ENCODE results near the gene MYO7A.

Gene MYO7A

DNA sequence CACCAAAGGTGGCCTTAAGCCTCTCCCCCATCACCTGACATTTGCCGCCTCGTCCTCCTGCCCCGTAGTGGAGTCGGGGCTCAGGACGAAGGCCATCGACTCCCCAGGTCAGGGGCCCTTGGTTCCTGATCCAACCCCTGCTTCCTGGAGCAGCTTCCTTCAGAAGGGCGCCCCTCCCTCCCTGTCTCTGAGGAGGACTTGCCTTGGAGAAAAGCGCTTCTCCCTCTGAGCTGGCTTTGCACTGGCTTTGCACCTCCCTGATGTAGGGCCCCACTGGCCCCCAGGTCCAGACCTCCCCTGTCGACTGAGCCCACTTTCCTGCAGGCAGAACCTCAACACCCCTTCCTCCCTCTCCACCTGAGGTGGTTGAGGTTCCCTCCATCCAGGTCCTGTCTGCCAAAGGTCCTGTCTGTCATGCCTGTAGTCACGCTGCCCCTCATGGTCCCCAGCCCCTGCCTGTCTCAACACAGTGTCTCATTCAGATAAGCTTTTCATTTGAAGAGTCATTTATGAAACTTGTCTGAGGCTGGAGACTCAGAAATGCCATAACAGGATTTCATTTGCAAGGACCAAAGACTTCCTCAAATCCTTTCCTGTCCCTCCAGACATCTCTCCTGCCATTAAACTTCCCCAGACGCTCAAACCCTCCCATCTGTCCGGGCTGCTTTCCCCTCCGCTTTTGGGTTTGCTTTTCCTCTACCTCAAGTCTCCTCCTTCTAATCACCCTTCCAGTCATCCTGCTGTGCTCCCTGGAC, 78.4 kb downstream of the MYO7A start:
- no peak overlapping the region for H3K4me3 ChIP-seq (ENCODE audit: low read length, poor library complexity, severe bottlenecking)
- H3K27me3 ChIP-seq (ENCODE audit: insufficient read depth, low read length, poor library complexity, severe bottlenecking), result no peaks in the 10 kb centered on the region
- H3K9ac ChIP-seq (ENCODE audit: low read depth, low read length, poor library complexity, severe bottlenecking), result no peak overlapping the region
- H3K4me2 ChIP-seq (ENCODE audit: low read depth, low read length, poor library complexity, severe bottlenecking), result no peak overlapping the region
- TF ChIP-seq, protein P1, sequence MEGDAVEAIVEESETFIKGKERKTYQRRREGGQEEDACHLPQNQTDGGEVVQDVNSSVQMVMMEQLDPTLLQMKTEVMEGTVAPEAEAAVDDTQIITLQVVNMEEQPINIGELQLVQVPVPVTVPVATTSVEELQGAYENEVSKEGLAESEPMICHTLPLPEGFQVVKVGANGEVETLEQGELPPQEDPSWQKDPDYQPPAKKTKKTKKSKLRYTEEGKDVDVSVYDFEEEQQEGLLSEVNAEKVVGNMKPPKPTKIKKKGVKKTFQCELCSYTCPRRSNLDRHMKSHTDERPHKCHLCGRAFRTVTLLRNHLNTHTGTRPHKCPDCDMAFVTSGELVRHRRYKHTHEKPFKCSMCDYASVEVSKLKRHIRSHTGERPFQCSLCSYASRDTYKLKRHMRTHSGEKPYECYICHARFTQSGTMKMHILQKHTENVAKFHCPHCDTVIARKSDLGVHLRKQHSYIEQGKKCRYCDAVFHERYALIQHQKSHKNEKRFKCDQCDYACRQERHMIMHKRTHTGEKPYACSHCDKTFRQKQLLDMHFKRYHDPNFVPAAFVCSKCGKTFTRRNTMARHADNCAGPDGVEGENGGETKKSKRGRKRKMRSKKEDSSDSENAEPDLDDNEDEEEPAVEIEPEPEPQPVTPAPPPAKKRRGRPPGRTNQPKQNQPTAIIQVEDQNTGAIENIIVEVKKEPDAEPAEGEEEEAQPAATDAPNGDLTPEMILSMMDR (conservative IDR thresholded peaks at IDR 0.05; ENCODE audit: low read length), result no peak
- no peak for TF ChIP-seq EZH2phosphoT487 (IDR thresholded peaks at IDR 0.05; ENCODE audit: borderline replicate concordance)
- H2AFZ ChIP-seq (ENCODE audit: low read length), result no peak overlapping the region; the same call in 1 of the 2 replicates
- H3K9me3 ChIP-seq (ENCODE audit: insufficient read depth, low read depth, low read length), result no peaks in the 10 kb centered on the region
- no peaks in the 10 kb centered on the region for H3F3A ChIP-seq (ENCODE audit: low read depth)
- H3K9me2 ChIP-seq (replicated peaks; ENCODE audit: low read depth, low read length), result no peaks in the 10 kb centered on the region
- peaks cover 3% of the 10 kb centered on the region for H3K4me1 ChIP-seq (ENCODE audit: insufficient read depth, low read length, poor library complexity, severe bottlenecking)
- no peaks in the 10 kb centered on the region for H3K79me2 ChIP-seq (ENCODE audit: insufficient read depth, low read length)
- H3K36me3 ChIP-seq (ENCODE audit: insufficient read depth, low read length), result no peaks in the 10 kb centered on the region
- H4K20me1 ChIP-seq (ENCODE audit: insufficient read depth, low read length, poor library complexity, severe bottlenecking), result no peaks in the 10 kb centered on the region

DNA sequence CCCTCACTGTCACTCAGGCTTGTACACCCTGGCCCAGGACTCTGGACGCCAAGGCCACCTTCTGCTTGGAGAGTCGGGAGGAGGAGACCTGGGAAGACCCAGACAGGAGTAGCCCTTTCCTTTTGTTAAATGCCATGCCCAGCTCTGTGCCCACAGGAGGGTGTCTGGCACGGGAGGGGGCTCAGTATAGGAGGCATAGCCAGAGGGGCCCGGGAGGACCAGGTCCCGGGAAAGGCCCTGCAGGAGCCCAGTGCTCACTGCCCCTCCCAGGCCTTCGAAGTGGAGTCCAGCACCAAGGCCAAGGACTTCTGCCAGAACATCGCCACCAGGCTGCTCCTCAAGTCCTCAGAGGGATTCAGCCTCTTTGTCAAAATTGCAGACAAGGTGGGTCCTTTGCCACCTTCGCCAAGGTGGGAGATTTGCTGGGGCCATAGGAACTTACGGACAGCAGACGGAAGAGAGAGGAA, 79.0 kb downstream of the MYO7A start:
- Histone ChIP-seq H3K4me1 (ENCODE audit: insufficient read depth, low read length, poor library complexity, severe bottlenecking) (peaks cover 3% of the 10 kb centered on the region), H3K4me2 (ENCODE audit: low read depth, low read length, poor library complexity, severe bottlenecking) (no peak overlapping the region), H4K20me1 (ENCODE audit: insufficient read depth, low read length, poor library complexity, severe bottlenecking) (no peaks in the 10 kb centered on the region), H3K9me2 (replicated peaks; ENCODE audit: low read depth, low read length) (no peaks in the 10 kb centered on the region), H3K9me3 (ENCODE audit: insufficient read depth, low read depth, low read length) (no peaks in the 10 kb centered on the region), H2AFZ (ENCODE audit: low read length) (no peak overlapping the region), H3K27me3 (ENCODE audit: insufficient read depth, low read length, poor library complexity, severe bottlenecking) (no peaks in the 10 kb centered on the region), H3K36me3 (ENCODE audit: insufficient read depth, low read length) (no peaks in the 10 kb centered on the region), H3F3A (ENCODE audit: low read depth) (no peaks in the 10 kb centered on the region), H3K79me2 (ENCODE audit: insufficient read depth, low read length) (no peaks in the 10 kb centered on the region), H3K4me3 (ENCODE audit: low read length, poor library complexity, severe bottlenecking) (no peak overlapping the region), H3K9ac (ENCODE audit: low read depth, low read length, poor library complexity, severe bottlenecking) (no peak overlapping the region)
- TF ChIP-seq, protein P1 (conservative IDR thresholded peaks at IDR 0.05; ENCODE audit: low read length), result no peak
- no peak for TF ChIP-seq EZH2phosphoT487 (IDR thresholded peaks at IDR 0.05; ENCODE audit: borderline replicate concordance)

DNA sequence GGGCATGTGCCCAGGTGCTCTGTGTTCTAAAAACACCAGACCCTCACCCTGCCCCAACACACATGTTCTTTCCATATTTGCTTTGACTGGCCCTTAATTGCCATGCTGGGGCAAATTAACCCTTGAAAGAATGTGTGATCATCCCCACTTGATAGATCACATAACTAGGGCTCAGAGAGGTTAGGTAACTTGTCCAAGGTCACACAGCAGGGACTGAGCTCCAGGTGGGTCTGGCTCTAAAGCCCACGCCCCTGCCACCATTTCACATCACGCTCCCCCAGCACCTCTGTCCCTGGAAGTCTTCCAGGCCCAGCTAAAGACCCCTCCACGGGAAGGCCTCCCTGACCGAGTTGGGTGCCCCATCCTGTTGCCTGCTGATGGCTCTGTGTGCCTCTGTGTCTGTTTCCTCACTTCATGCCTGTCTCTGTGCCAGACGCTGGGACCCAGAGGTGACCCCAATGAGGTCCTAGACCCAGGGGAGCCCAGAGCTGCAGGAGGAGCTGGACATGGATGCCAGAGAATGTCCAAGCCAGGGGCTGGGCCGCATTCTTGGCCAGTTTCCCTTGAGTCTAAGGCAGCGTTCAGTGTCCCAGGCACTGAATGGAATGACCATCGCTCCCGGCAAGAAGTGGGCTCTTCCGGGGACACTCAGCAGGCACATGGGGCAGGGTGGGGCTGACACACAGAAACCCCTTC, 79.7 kb downstream of the MYO7A start:
- peaks cover 3% of the 10 kb centered on the region for H3K4me1 ChIP-seq (ENCODE audit: insufficient read depth, low read length, poor library complexity, severe bottlenecking)

More for the DNA sequence above, 79.7 kb downstream of the MYO7A start:
- no peaks in the 10 kb centered on the region for H3K36me3 ChIP-seq (ENCODE audit: insufficient read depth, low read length)
- no peaks in the 10 kb centered on the region for H4K20me1 ChIP-seq (ENCODE audit: insufficient read depth, low read length, poor library complexity, severe bottlenecking)
- H3K4me2 ChIP-seq (ENCODE audit: low read depth, low read length, poor library complexity, severe bottlenecking), result no peak overlapping the region
- TF ChIP-seq, protein P1 (conservative IDR thresholded peaks at IDR 0.05; ENCODE audit: low read length), result no peak
- no peaks in the 10 kb centered on the region for H3K79me2 ChIP-seq (ENCODE audit: insufficient read depth, low read length)
- no peaks in the 10 kb centered on the region for H3K27me3 ChIP-seq (ENCODE audit: insufficient read depth, low read length, poor library complexity, severe bottlenecking)
- no peaks in the 10 kb centered on the region for H3K9me2 ChIP-seq (replicated peaks; ENCODE audit: low read depth, low read length)
- H2AFZ ChIP-seq (ENCODE audit: low read length), result no peak overlapping the region
- no peaks in the 10 kb centered on the region for H3K9me3 ChIP-seq (ENCODE audit: insufficient read depth, low read depth, low read length)
- no peak overlapping the region for H3K4me3 ChIP-seq (ENCODE audit: low read length, poor library complexity, severe bottlenecking)
- H3K9ac ChIP-seq (ENCODE audit: low read depth, low read length, poor library complexity, severe bottlenecking), result no peak overlapping the region
- H3F3A ChIP-seq (ENCODE audit: low read depth), result no peaks in the 10 kb centered on the region

Data from Loucy (cell line).